K562 (cell line): ENCODE results near the gene SNX15. TPM values are rescaled to one million over a fixed set of nuclear protein-coding genes. Genes with fewer than 3 reads are reported as not detected.

Experiments
- BRCA1 ChIP-seq, 2 experiments: fragments of 450-650 bp in 1 of 2; sonication (generic) in 1 of 2; formaldehyde crosslinking in 1 of 2; IDR thresholded peaks; 2 replicates each; pipeline versions ENCODE4 v1.5.0 to v1.6.1; 2017 to 2020; ENCODE audit warnings: mild to moderate bottlenecking in 1 of 2, missing genetic modification reagents in 1 of 2
- CCNT2 ChIP-seq: IDR thresholded peaks from 2 replicates; pipeline ENCODE4 v1.6.1; 2011; ENCODE audit warnings: borderline replicate concordance, low read depth, mild to moderate bottlenecking, moderate library complexity, mixed read lengths, low read length; ENCODE audit not compliant: insufficient read length; ENCODE audit errors: extremely low read depth
- EGR1 ChIP-seq: fragments of 450-650 bp; conservative IDR thresholded peaks from 2 replicates; pipeline ENCODE4 v1.6.1; 2017; ENCODE audit warnings: mild to moderate bottlenecking
- ELF1 ChIP-seq: fragments of 200-800 bp; sonication (Bioruptor generic); IDR thresholded peaks from 2 replicates; pipeline ENCODE4 v1.6.1; 2016; ENCODE audit warnings: missing genetic modification characterization, missing compliant biosample characterization
- MEF2D ChIP-seq: conservative IDR thresholded peaks from 2 replicates; pipeline ENCODE4 v1.6.1; 2016; ENCODE audit warnings: low read depth, missing genetic modification characterization, missing compliant biosample characterization
- MYBL2 ChIP-seq, 2 experiments: fragments of 450-650 bp in 1 of 2; sonication (generic) in 1 of 2; formaldehyde crosslinking in 1 of 2; IDR thresholded peaks; 2 replicates each; pipeline versions ENCODE4 v1.6.1 to v1.8.1; 2017 to 2022; ENCODE audit warnings: borderline replicate concordance in 1 of 2, inconsistent platforms in 1 of 2, low read depth in 1 of 2, mild to moderate bottlenecking in 1 of 2, missing genetic modification reagents in 1 of 2, moderate library complexity in 1 of 2
- POLR2B ChIP-seq: fragments of 450-650 bp; IDR thresholded peaks from 2 replicates; pipeline ENCODE4 v1.6.1; 2018; ENCODE audit warnings: low read depth; ENCODE audit not compliant: partially characterized antibody
- SOX6 ChIP-seq: fragments of 450-650 bp; IDR thresholded peaks from 2 replicates; pipeline ENCODE4 v1.6.1; 2014; ENCODE audit warnings: mild to moderate bottlenecking
- SRF ChIP-seq, 2 experiments: fragments of 250-450, 450-650 bp in 1 of 2; sonication (Bioruptor Pico) in 1 of 2; sonication (generic) in 1 of 2; formaldehyde crosslinking; IDR thresholded peaks; 2 replicates each; pipeline versions ENCODE4 v1.5.0 to v1.5.1; 2020 to 2022; ENCODE audit warnings: mild to moderate bottlenecking in 1 of 2, missing genetic modification reagents in 1 of 2
- TAF1 ChIP-seq: IDR thresholded peaks from 2 replicates; pipeline ENCODE4 v1.6.1; 2011; ENCODE audit warnings: mild to moderate bottlenecking, low read length, moderate library complexity; ENCODE audit not compliant: insufficient read depth, control insufficient read depth, severe bottlenecking; ENCODE audit errors: extremely low read depth
- TBP ChIP-seq: optimal IDR thresholded peaks from 2 replicates; pipeline ENCODE3; 2011; ENCODE audit warnings: low read depth, low read length, improper control_type of control experiment
- TEAD1 ChIP-seq, 2 experiments: fragments of 450-650 bp in 1 of 2; sonication (generic) in 1 of 2; formaldehyde crosslinking; IDR thresholded peaks; 2 replicates each; pipeline versions ENCODE4 v1.4.0 to v1.8.0; 2020 to 2022; ENCODE audit warnings: mild to moderate bottlenecking in 2 of 2, missing genetic modification reagents in 1 of 2
- ZNF253 ChIP-seq: fragments of 250-450 bp; sonication (Bioruptor Pico); conservative IDR thresholded peaks from 2 replicates; pipeline ENCODE4 v1.6.1; 2021; ENCODE audit warnings: mild to moderate bottlenecking
- ZNF263 ChIP-seq: sonication (generic); formaldehyde crosslinking; IDR thresholded peaks from 2 replicates; pipeline ENCODE4 v1.8.0; 2022; ENCODE audit warnings: mild to moderate bottlenecking, missing genetic modification reagents, borderline replicate concordance
- ZNF639 ChIP-seq, 2 experiments: fragments of 200-800 bp in 1 of 2; sonication (Bioruptor generic) in 1 of 2; sonication (generic) in 1 of 2; formaldehyde crosslinking in 1 of 2; IDR thresholded peaks in 1 of 2; conservative IDR thresholded peaks in 1 of 2; 2 replicates each; pipeline versions ENCODE4 v1.5.0 to v1.6.1; 2016 to 2020; ENCODE audit warnings: missing compliant biosample characterization in 1 of 2, missing genetic modification characterization in 1 of 2, missing genetic modification reagents in 1 of 2
- ZNF830 ChIP-seq: fragments of 250-450 bp; sonication (Bioruptor Pico); IDR thresholded peaks from 2 replicates; pipeline ENCODE4 v1.5.0; 2021; ENCODE audit warnings: mild to moderate bottlenecking
- polyA plus RNA-seq, 8 experiments: library from polyadenylated mRNA; depleted of rRNA in 4 of 8; stranded (reverse) in 5 of 8; unstranded in 3 of 8; fragments of >200 nt; fragmentation: Nextera tagmentation in 2 of 8; fragmentation: Illumina TruSeq in 1 of 8; extraction: Ambion mirVana in 2 of 8; extraction: Trizol in 1 of 8; gene quantifications; 2 replicates each; pipeline versions ENCODE4 v1.2.1 to v1.2.3, GENCODE V29; 2011 to 2014; ENCODE audit warnings: inconsistent platforms in 1 of 8, missing spikeins in 1 of 8
- total RNA-seq, 7 experiments: library from RNA; depleted of rRNA in 6 of 7; stranded (reverse); fragments of >200 nt in 6 of 7; fragmentation: Illumina TruSeq in 2 of 7; extraction: Trizol in 2 of 7; gene quantifications; 2 replicates each; pipeline versions ENCODE4 v1.2.1 to v1.2.3, GENCODE V29; 2011 to 2021; ENCODE audit warnings: low replicate concordance in 1 of 7
- TF ChIP-seq, protein P1 (sequence below): sonication (generic); formaldehyde crosslinking; IDR thresholded peaks from 2 replicates; pipeline ENCODE4 v1.8.1; 2023; ENCODE audit warnings: mild to moderate bottlenecking, missing genetic modification reagents
- TF ChIP-seq, protein P2 (sequence below): sonication (generic); formaldehyde crosslinking; IDR thresholded peaks from 2 replicates; pipeline ENCODE4 v1.8.0; 2022; ENCODE audit warnings: mild to moderate bottlenecking, missing genetic modification reagents

SNX15 gene
- total and polyA plus RNA-seq, 9 of the 15 experiments (the other 6 are each of a cell fraction or from before 2014, with no cell fraction given): 1.8 to 27.8 (median 15.2) TPM

GRCh38 chr11:65040847-65041622 is 13.8 kb downstream of the SNX15 start, which contains the start of gene SAC3D1 (continued):
- TF ChIP-seq ZNF639 (CRISPR knock-in tag; conservative IDR thresholded peaks at IDR 0.05 in 1 of 2, IDR thresholded peaks at IDR 0.05 in 1 of 2): peak in 1 of 2 experiments; percentile 71; a peak in 2 of 4 replicates
- peak; percentile 95 for TF ChIP-seq MYBL2 (IDR thresholded peaks at IDR 0.05; ENCODE audit: low read depth)
- TF ChIP-seq MYBL2 (CRISPR knock-in tag; IDR thresholded peaks at IDR 0.05; ENCODE audit: borderline replicate concordance): no peak; the same call in 1 of the 2 replicates
- TF ChIP-seq ZNF830 (CRISPR knock-in tag): no peak
- TF ChIP-seq SRF (CRISPR knock-in tag; IDR thresholded peaks at IDR 0.05): no peak
- TF ChIP-seq, protein P1, sequence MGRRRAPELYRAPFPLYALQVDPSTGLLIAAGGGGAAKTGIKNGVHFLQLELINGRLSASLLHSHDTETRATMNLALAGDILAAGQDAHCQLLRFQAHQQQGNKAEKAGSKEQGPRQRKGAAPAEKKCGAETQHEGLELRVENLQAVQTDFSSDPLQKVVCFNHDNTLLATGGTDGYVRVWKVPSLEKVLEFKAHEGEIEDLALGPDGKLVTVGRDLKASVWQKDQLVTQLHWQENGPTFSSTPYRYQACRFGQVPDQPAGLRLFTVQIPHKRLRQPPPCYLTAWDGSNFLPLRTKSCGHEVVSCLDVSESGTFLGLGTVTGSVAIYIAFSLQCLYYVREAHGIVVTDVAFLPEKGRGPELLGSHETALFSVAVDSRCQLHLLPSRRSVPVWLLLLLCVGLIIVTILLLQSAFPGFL (CRISPR knock-in tag): 0 out of 2 replicates have a peak, but pooled peaks have one; percentile 47
- peak; percentile 71 for TF ChIP-seq TAF1
- TF ChIP-seq, protein P2, sequence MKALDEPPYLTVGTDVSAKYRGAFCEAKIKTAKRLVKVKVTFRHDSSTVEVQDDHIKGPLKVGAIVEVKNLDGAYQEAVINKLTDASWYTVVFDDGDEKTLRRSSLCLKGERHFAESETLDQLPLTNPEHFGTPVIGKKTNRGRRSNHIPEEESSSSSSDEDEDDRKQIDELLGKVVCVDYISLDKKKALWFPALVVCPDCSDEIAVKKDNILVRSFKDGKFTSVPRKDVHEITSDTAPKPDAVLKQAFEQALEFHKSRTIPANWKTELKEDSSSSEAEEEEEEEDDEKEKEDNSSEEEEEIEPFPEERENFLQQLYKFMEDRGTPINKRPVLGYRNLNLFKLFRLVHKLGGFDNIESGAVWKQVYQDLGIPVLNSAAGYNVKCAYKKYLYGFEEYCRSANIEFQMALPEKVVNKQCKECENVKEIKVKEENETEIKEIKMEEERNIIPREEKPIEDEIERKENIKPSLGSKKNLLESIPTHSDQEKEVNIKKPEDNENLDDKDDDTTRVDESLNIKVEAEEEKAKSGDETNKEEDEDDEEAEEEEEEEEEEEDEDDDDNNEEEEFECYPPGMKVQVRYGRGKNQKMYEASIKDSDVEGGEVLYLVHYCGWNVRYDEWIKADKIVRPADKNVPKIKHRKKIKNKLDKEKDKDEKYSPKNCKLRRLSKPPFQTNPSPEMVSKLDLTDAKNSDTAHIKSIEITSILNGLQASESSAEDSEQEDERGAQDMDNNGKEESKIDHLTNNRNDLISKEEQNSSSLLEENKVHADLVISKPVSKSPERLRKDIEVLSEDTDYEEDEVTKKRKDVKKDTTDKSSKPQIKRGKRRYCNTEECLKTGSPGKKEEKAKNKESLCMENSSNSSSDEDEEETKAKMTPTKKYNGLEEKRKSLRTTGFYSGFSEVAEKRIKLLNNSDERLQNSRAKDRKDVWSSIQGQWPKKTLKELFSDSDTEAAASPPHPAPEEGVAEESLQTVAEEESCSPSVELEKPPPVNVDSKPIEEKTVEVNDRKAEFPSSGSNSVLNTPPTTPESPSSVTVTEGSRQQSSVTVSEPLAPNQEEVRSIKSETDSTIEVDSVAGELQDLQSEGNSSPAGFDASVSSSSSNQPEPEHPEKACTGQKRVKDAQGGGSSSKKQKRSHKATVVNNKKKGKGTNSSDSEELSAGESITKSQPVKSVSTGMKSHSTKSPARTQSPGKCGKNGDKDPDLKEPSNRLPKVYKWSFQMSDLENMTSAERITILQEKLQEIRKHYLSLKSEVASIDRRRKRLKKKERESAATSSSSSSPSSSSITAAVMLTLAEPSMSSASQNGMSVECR: peak; percentile 76; the same call in 1 of the 2 replicates
- peak; percentile 98 for TF ChIP-seq ZNF263 (CRISPR knock-in tag)
- TF ChIP-seq ZNF253 (CRISPR knock-in tag): no peak
- TF ChIP-seq SOX6: peak; percentile 39; the same call in 1 of the 2 replicates
- TF ChIP-seq MEF2D (tag): no peak
- 0 out of 4 replicates have a peak, but pooled peaks of 1 of the 2 experiments have one; percentile 24 for TF ChIP-seq TEAD1 (CRISPR knock-in tag; IDR thresholded peaks at IDR 0.05)
- peak; percentile 12 for TF ChIP-seq CCNT2
- TF ChIP-seq POLR2B: peak; percentile 73
- TF ChIP-seq EGR1: 0 out of 2 replicates have a peak, but pooled peaks have one; percentile 7
- TF ChIP-seq ELF1 (tag): no peak
- TF ChIP-seq BRCA1 (IDR thresholded peaks at IDR 0.05): no peak
- TF ChIP-seq BRCA1 (CRISPR knock-in tag; IDR thresholded peaks at IDR 0.05): peak; percentile 32; the same call in 1 of the 2 replicates
- peak; percentile 58 for TF ChIP-seq TBP
